Activated CD8-positive, alpha-beta T cell treated with anti-CD3 and anti-CD28 coated beads for 36 hours (primary cell): Measurements from ENCODE around the gene ZNF654. TPM values are rescaled to one million over a fixed set of nuclear protein-coding genes. Genes with fewer than 3 reads are reported as not detected.

ENCODE experiments used
- ATAC-seq: fragments of 200-7000 bp; cut with Tn5 transposase; one replicate; pipeline ENCODE4 v1.10.0; 2021; ENCODE audit warnings: mild to moderate bottlenecking, moderate library complexity
- CTCF ChIA-PET: fragments of 350-600 bp; sonication (Branson Sonifier 250); formaldehyde crosslinking; loops from one replicate; lab custom pipeline; 2021; ENCODE audit warnings: antibody characterized with exemption; lab: Charles Lee
- POLR2A ChIA-PET: fragments of 350-600 bp; sonication (Branson Sonifier 250); formaldehyde crosslinking; loops from one replicate; lab custom pipeline; 2021; ENCODE audit warnings: antibody characterized with exemption; lab: Charles Lee
- DNase-seq: peaks from one replicate; pipeline ENCODE4 v3.0.0-alpha.2; 2020
- H3K27ac Mint-ChIP-seq: one replicate; pipeline ENCODE4 v1.8.0; 2021; ENCODE audit warnings: mild to moderate bottlenecking, mixed read lengths
- H3K27me3 Mint-ChIP-seq: one replicate; pipeline ENCODE4 v1.8.0; 2021; ENCODE audit warnings: mixed read lengths
- H3K36me3 Mint-ChIP-seq: one replicate; pipeline ENCODE4 v1.8.0; 2021; ENCODE audit warnings: low read depth, mixed read lengths
- H3K4me1 Mint-ChIP-seq: one replicate; pipeline ENCODE4 v1.8.0; 2021; ENCODE audit warnings: low read depth, mixed read lengths
- H3K4me3 Mint-ChIP-seq: one replicate; pipeline ENCODE4 v1.8.0; 2021; ENCODE audit warnings: mild to moderate bottlenecking, moderate library complexity, mixed read lengths
- H3K9me3 Mint-ChIP-seq: one replicate; pipeline ENCODE4 v1.8.0; 2021; ENCODE audit warnings: mixed read lengths
- CTCF ChIP-seq: fragments of 200-600 bp; IDR thresholded peaks from one replicate; pipeline ENCODE4 v1.8.0; 2022; ENCODE audit warnings: antibody characterized with exemption, mild to moderate bottlenecking
- intact Hi-C: fragments of 100-400 bp; cut with micrococcal nuclease; formaldehyde crosslinking; loops from one replicate; pipeline ENCODE4 v1.10.0; 2022
- total RNA-seq, 2 experiments: library from RNA; stranded (reverse); gene quantifications; one replicate each; pipeline ENCODE4 v1.2.3, GENCODE V29; 2021

Gene ZNF654
- total RNA-seq, 2 experiments from 2014 or later: 20.2 to 21.0 TPM

GRCh38 chr3:88076712-88077111 lies 17.7 kb downstream of the ZNF654 start:
- ChIA-PET POLR2A (no interaction called here), CTCF (interaction anchor here (1.6 kb wide), 1 partner anchor 12 kb away, joined by 4 read pairs; no protein-coding TSS in a partner anchor)
- Mint-ChIP-seq H3K27ac (no peak overlapping the region), H3K36me3 (peaks cover 17% of the 10 kb centered on the region), H3K4me3 (no peak overlapping the region), H3K4me1 (peaks cover 50% of the 10 kb centered on the region), H3K27me3 (no peaks in the 10 kb centered on the region), H3K9me3 (peaks cover 4% of the 10 kb centered on the region)
- no peak for DNase-seq
- intact Hi-C loops: no loop called here
- no peak for TF ChIP-seq CTCF
- ATAC-seq: no peak

- ATAC-seq (no peak), DNase-seq (no peak)
- H3K4me3 Mint-ChIP-seq: no peak overlapping the region
- no peaks in the 10 kb centered on the region for H3K9me3 Mint-ChIP-seq
- ChIA-PET POLR2A (interaction anchor here (1.8 kb wide), 1 partner anchor 20 kb away, joined by 5 read pairs; the partner anchor contains the start of genes CGGBP1 and ZNF654), CTCF (interaction anchor here (1.4 to 1.5 kb wide), 2 partner anchors 11 to 34 kb away, joined by 4 to 5 read pairs; no protein-coding TSS in a partner anchor)
- H3K4me1 Mint-ChIP-seq: peaks cover 49% of the 10 kb centered on the region
- H3K36me3 Mint-ChIP-seq: peaks cover 15% of the 10 kb centered on the region
- intact Hi-C loops: no loop called here
- no peak for TF ChIP-seq CTCF
- H3K27me3 Mint-ChIP-seq: no peaks in the 10 kb centered on the region
- no peak overlapping the region for H3K27ac Mint-ChIP-seq
Measured at GRCh38 chr3:88078932-88079331, 19.9 kb downstream of the ZNF654 start.

GRCh38 chr3:88082854-88083253 lies 23.8 kb downstream of the ZNF654 start:
- Mint-ChIP-seq H3K27me3 (no peaks in the 10 kb centered on the region), H3K36me3 (peaks cover 15% of the 10 kb centered on the region), H3K4me1 (peaks cover 33% of the 10 kb centered on the region), H3K9me3 (no peaks in the 10 kb centered on the region), H3K4me3 (no peak overlapping the region), H3K27ac (no peak overlapping the region)
- ChIA-PET CTCF (interaction anchor here (0.8 kb wide), 1 partner anchor 30 kb away, joined by 3 read pairs; no protein-coding TSS in a partner anchor), POLR2A (no interaction called here)
- no peak for ATAC-seq
- no peak for DNase-seq
- intact Hi-C loops: no loop called here
- no peak for TF ChIP-seq CTCF

- CTCF ChIA-PET: no interaction called here
- ATAC-seq (no peak), DNase-seq (no peak)
- Mint-ChIP-seq H3K27ac (no peak overlapping the region), H3K27me3 (no peaks in the 10 kb centered on the region), H3K4me1 (peaks cover 23% of the 10 kb centered on the region), H3K36me3 (peaks cover 16% of the 10 kb centered on the region), H3K4me3 (no peak overlapping the region), H3K9me3 (no peaks in the 10 kb centered on the region)
- POLR2A ChIA-PET: no interaction called here
- TF ChIP-seq CTCF: no peak
- intact Hi-C loops: no loop called here
Measured at GRCh38 chr3:88084097-88084501, 25.0 kb downstream of the ZNF654 start.

GRCh38 chr3:88090681-88091080 lies 31.6 kb downstream of the ZNF654 start:
- Mint-ChIP-seq H3K27ac (no peak overlapping the region), H3K4me1 (peaks cover 7% of the 10 kb centered on the region), H3K9me3 (peaks cover 4% of the 10 kb centered on the region), H3K27me3 (no peaks in the 10 kb centered on the region), H3K4me3 (no peak overlapping the region), H3K36me3 (peaks cover 33% of the 10 kb centered on the region)
- intact Hi-C loops: no loop called here
- no peak for TF ChIP-seq CTCF
- CTCF ChIA-PET: interaction anchor here (1.5 to 3.0 kb wide), 2 partner anchors 12 to 22 kb away, joined by 5 to 15 read pairs; no protein-coding TSS in a partner anchor
- ATAC-seq: no peak
- DNase-seq: no peak
- POLR2A ChIA-PET: no interaction called here
